Glutamatergic neuron (in vitro differentiated cells): Measurements from ENCODE around the gene HMGN2. TPM values are rescaled to one million over a fixed set of nuclear protein-coding genes. Genes with fewer than 3 reads are reported as not detected.

Experiments used
- DNase-seq: peaks from one replicate; pipeline ENCODE4 v3.0.0; 2022
- H3K27ac Mint-ChIP-seq: one replicate; pipeline ENCODE4 v1.8.0; 2020; ENCODE audit warnings: mild to moderate bottlenecking, mixed read lengths, inconsistent platforms; ENCODE audit not compliant: unreplicated experiment
- H3K27me3 Mint-ChIP-seq: one replicate; pipeline ENCODE4 v1.8.0; 2020; ENCODE audit warnings: mild to moderate bottlenecking, moderate library complexity, mixed read lengths, inconsistent platforms; ENCODE audit not compliant: unreplicated experiment
- H3K36me3 Mint-ChIP-seq: one replicate; pipeline ENCODE4 v1.8.0; 2020; ENCODE audit warnings: mild to moderate bottlenecking, mixed read lengths, inconsistent platforms; ENCODE audit not compliant: unreplicated experiment
- H3K4me1 Mint-ChIP-seq: one replicate; pipeline ENCODE4 v1.8.0; 2020; ENCODE audit warnings: mild to moderate bottlenecking, low read depth, mixed read lengths, inconsistent platforms; ENCODE audit not compliant: unreplicated experiment
- H3K4me3 Mint-ChIP-seq: one replicate; pipeline ENCODE4 v1.8.0; 2020; ENCODE audit warnings: mild to moderate bottlenecking, mixed read lengths, inconsistent platforms; ENCODE audit not compliant: unreplicated experiment
- H3K9me3 Mint-ChIP-seq: one replicate; pipeline ENCODE4 v1.8.0; 2020; ENCODE audit warnings: mild to moderate bottlenecking, moderate library complexity, mixed read lengths, inconsistent platforms; ENCODE audit not compliant: unreplicated experiment
- total RNA-seq: library from RNA; stranded (reverse); fragmentation: NEBNext Ultra II Directional; extraction: Animal tissue kit (Norgen Biotek cat#: 25700); gene quantifications from one replicate; pipeline ENCODE4 v1.2.1, GENCODE V29; 2021; ENCODE audit not compliant: unreplicated experiment
- TF ChIP-seq, protein P1 (sequence below): fragments of 200-600 bp; sonication (generic); IDR thresholded peaks from one replicate; pipeline ENCODE4 v1.5.0; 2021; ENCODE audit not compliant: partially characterized antibody, unreplicated experiment

The HMGN2 gene
- total RNA-seq, 1 donor from 2014 or later, result 187 TPM

DNA sequence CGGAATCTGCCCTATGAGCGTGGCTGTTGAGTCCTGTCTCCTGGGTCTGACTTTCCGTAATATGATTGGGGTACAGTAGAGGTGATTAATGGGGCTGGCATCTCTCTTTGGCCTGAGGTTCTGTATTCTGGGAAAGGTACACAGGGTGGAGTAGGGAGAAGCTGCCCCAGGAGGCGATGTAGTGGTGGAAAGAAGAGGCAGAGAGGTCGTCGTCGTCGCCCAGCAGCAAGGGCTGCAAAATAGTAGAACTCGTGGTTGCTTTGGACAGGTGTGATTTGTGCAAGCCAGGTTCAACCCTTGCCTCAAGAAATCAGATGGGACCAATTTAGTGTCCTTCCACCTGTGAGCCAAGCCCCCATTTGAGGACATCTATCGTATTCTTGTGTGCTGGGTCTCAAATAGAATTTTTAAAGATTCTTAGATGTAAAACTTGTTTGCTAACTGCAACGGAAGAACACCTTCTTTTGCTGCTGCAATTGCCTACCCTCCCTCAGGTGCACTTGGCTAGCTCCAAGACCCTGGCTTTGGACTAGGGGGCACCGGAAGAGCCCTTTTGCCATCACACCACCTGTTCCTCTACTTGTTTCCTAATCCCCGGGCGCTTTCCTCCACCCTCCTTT is 1.3 kb upstream of the HMGN2 start:
- H3K9me3 Mint-ChIP-seq, result peaks cover 10% of the 10 kb centered on the region
- peaks cover 38% of the 10 kb centered on the region for H3K4me1 Mint-ChIP-seq
- TF ChIP-seq, protein P1, sequence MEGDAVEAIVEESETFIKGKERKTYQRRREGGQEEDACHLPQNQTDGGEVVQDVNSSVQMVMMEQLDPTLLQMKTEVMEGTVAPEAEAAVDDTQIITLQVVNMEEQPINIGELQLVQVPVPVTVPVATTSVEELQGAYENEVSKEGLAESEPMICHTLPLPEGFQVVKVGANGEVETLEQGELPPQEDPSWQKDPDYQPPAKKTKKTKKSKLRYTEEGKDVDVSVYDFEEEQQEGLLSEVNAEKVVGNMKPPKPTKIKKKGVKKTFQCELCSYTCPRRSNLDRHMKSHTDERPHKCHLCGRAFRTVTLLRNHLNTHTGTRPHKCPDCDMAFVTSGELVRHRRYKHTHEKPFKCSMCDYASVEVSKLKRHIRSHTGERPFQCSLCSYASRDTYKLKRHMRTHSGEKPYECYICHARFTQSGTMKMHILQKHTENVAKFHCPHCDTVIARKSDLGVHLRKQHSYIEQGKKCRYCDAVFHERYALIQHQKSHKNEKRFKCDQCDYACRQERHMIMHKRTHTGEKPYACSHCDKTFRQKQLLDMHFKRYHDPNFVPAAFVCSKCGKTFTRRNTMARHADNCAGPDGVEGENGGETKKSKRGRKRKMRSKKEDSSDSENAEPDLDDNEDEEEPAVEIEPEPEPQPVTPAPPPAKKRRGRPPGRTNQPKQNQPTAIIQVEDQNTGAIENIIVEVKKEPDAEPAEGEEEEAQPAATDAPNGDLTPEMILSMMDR, result no peak
- H3K27ac Mint-ChIP-seq, result peak overlapping the region; percentile 62
- peak overlapping the region; percentile 88 for H3K4me3 Mint-ChIP-seq
- no peak for DNase-seq
- H3K36me3 Mint-ChIP-seq, result no peaks in the 10 kb centered on the region
- H3K27me3 Mint-ChIP-seq, result peaks cover 11% of the 10 kb centered on the region

- H3K9me3 Mint-ChIP-seq, result peaks cover 10% of the 10 kb centered on the region
- H3K4me1 Mint-ChIP-seq, result peaks cover 38% of the 10 kb centered on the region
- H3K27ac Mint-ChIP-seq, result peak overlapping the region; percentile 91
- peaks cover 11% of the 10 kb centered on the region for H3K27me3 Mint-ChIP-seq
- peak; percentile 76 for DNase-seq
- peak overlapping the region; percentile 88 for H3K4me3 Mint-ChIP-seq
- no peaks in the 10 kb centered on the region for H3K36me3 Mint-ChIP-seq
- TF ChIP-seq, protein P1, result no peak
These were observed 531 bp upstream of the HMGN2 start for GRCh38 chr1:26471498-26472319.

- Mint-ChIP-seq H3K4me1 (peaks cover 33% of the 10 kb centered on the region), H3K36me3 (no peaks in the 10 kb centered on the region)
These were observed 933 bp downstream of the HMGN2 start for GRCh38 chr1:26472901-26473845.

GRCh38 chr1:26474818-26475217 is 2.6 kb downstream of the HMGN2 start:
- peaks cover 8% of the 10 kb centered on the region for H3K9me3 Mint-ChIP-seq
- no peaks in the 10 kb centered on the region for H3K36me3 Mint-ChIP-seq
- TF ChIP-seq, protein P1, result no peak
- H3K27me3 Mint-ChIP-seq, result peaks cover 6% of the 10 kb centered on the region
- H3K4me1 Mint-ChIP-seq, result peaks cover 19% of the 10 kb centered on the region
- peak overlapping the region; percentile 43 for H3K27ac Mint-ChIP-seq
- H3K4me3 Mint-ChIP-seq, result no peak overlapping the region
- no peak for DNase-seq

More at GRCh38 chr1:26472901-26473845, 933 bp downstream of the HMGN2 start:
- Mint-ChIP-seq H3K9me3 (peaks cover 10% of the 10 kb centered on the region), H3K27me3 (peaks cover 11% of the 10 kb centered on the region), H3K4me3 (peak overlapping the region; percentile 92), H3K27ac (peak overlapping the region; percentile 82)
- TF ChIP-seq, protein P1, result no peak
- DNase-seq, result peak; percentile 96
